Endothelial cell of umbilical vein (primary cell): ENCODE data around the gene DMD. TPM values are rescaled to one million over a fixed set of nuclear protein-coding genes. Genes with fewer than 3 reads are reported as not detected.

Experiments used
- BruUV-seq: library from RNA; stranded (reverse); fragments of 400-500 nt; replicated peaks from 2 replicates; lab custom pipeline; 2021; lab: Mats Ljungman, UMichigan
- CTCF ChIA-PET: fragments of 300-600, 350-600 bp; sonication (Branson Sonifier 250); formaldehyde crosslinking; loops from one replicate; lab custom pipeline; 2021; ENCODE audit warnings: antibody characterized with exemption, inconsistent platforms; lab: Charles Lee
- POLR2A ChIA-PET: fragments of 300-600, 350-600 bp; sonication (Branson Sonifier 250); formaldehyde crosslinking; loops from one replicate; lab custom pipeline; 2021; ENCODE audit warnings: antibody characterized with exemption, inconsistent platforms; lab: Charles Lee
- DNase-seq: peaks from one replicate; pipeline ENCODE4 v3.0.0-alpha.2; 2011; ENCODE audit warnings: low read depth, low spot score
- FAIRE-seq: peaks from 2 replicates; lab custom pipeline; 2011; peaks lifted over from hg19 to GRCh38; lab: Jason Lieb, UNC
- H2AFZ ChIP-seq: 2 replicates; pipeline ENCODE4 v1.6.0; 2012; ENCODE audit warnings: low read depth, low read length, control low read depth, inconsistent platforms
- H3K27ac ChIP-seq: 2 replicates; pipeline ENCODE4 v1.5.1; 2011; ENCODE audit warnings: low read depth, mild to moderate bottlenecking, control low read depth, low read length, moderate library complexity; ENCODE audit not compliant: insufficient read depth
- H3K27me3 ChIP-seq, 2 experiments: 2 replicates each; pipeline versions ENCODE4 v1.6.0 to v1.6.1; 2011; ENCODE audit warnings: low read length in 2 of 2, mixed read lengths in 1 of 2; ENCODE audit not compliant: control insufficient read depth in 2 of 2, insufficient read depth in 2 of 2
- H3K36me3 ChIP-seq, 2 experiments: 2 replicates in 1 of 2; 3 replicates in 1 of 2; pipeline ENCODE4 v1.5.1; 2011; ENCODE audit warnings: low read length in 2 of 2, mild to moderate bottlenecking in 1 of 2, moderate library complexity in 1 of 2; ENCODE audit not compliant: control insufficient read depth in 2 of 2, insufficient read depth in 2 of 2; ENCODE audit errors: extremely low read depth in 1 of 2
- H3K4me1 ChIP-seq: 3 replicates; pipeline ENCODE4 v1.5.1; 2011; ENCODE audit warnings: mild to moderate bottlenecking, low read length; ENCODE audit not compliant: control insufficient read depth, insufficient read depth; ENCODE audit errors: extremely low read depth
- H3K4me2 ChIP-seq: 2 replicates; pipeline ENCODE4 v1.6.1; 2011; ENCODE audit warnings: low read length, control low read depth, mixed read lengths; ENCODE audit not compliant: insufficient read depth
- H3K4me3 ChIP-seq, 3 experiments: fragments of 200-600 bp in 1 of 3; sonication (generic), shearing (Covaris generic) in 1 of 3; replicated peaks in 1 of 3; 2 replicates each; pipeline ENCODE4 v1.5.1; 2011 to 2016; ENCODE audit warnings: control low read depth in 3 of 3, low read length in 3 of 3, mild to moderate bottlenecking in 2 of 3, inconsistent platforms in 1 of 3, low read depth in 1 of 3, moderate library complexity in 1 of 3; ENCODE audit not compliant: insufficient read depth in 1 of 3
- H3K79me2 ChIP-seq: 2 replicates; pipeline ENCODE4 v1.6.0; 2012; ENCODE audit warnings: low read length, inconsistent platforms; ENCODE audit not compliant: control insufficient read depth, insufficient read depth
- H3K9ac ChIP-seq: replicated peaks from 2 replicates; pipeline ENCODE3; 2011; ENCODE audit warnings: low read length, control low read depth; ENCODE audit not compliant: insufficient read depth; ENCODE audit errors: extremely low read depth
- H3K9me1 ChIP-seq: replicated peaks from 3 replicates; pipeline ENCODE4 v1.6.0; 2011; ENCODE audit warnings: mild to moderate bottlenecking, low read length; ENCODE audit not compliant: control insufficient read depth, insufficient read depth; ENCODE audit errors: extremely low read depth
- H3K9me3 ChIP-seq: replicated peaks from 2 replicates; pipeline ENCODE4 v1.5.1; 2012; ENCODE audit warnings: low read length, inconsistent platforms; ENCODE audit not compliant: control insufficient read depth, insufficient read depth
- H4K20me1 ChIP-seq: replicated peaks from 2 replicates; pipeline ENCODE3; 2011; ENCODE audit warnings: mild to moderate bottlenecking, low read length; ENCODE audit not compliant: control insufficient read depth, insufficient read depth; ENCODE audit errors: extremely low read depth
- EZH2 ChIP-seq: IDR thresholded peaks from 2 replicates; pipeline ENCODE4 v1.6.1; 2012; ENCODE audit warnings: borderline replicate concordance, low read depth, mild to moderate bottlenecking, moderate library complexity, low read length, inconsistent platforms; ENCODE audit not compliant: severe bottlenecking
- FOS ChIP-seq: IDR thresholded peaks from 2 replicates; pipeline ENCODE4 v1.6.1; 2011; ENCODE audit warnings: mild to moderate bottlenecking, low read length, moderate library complexity, borderline replicate concordance; ENCODE audit not compliant: insufficient read depth
- GATA2 ChIP-seq: IDR thresholded peaks from 2 replicates; pipeline ENCODE4 v1.7.0; 2011; ENCODE audit warnings: low read depth, mild to moderate bottlenecking, moderate library complexity, mixed read lengths, low read length; ENCODE audit not compliant: insufficient read length, insufficient read depth
- JUN ChIP-seq: IDR thresholded peaks from 2 replicates; pipeline ENCODE4 v1.6.1; 2011; ENCODE audit warnings: borderline replicate concordance, low read depth; ENCODE audit not compliant: insufficient read length, insufficient read depth
- MYC ChIP-seq: IDR thresholded peaks from one replicate; pipeline ENCODE4 v1.6.1; 2011; ENCODE audit warnings: mild to moderate bottlenecking, low read depth, low read length
- POLR2A ChIP-seq: IDR thresholded peaks from 2 replicates; pipeline ENCODE4 v1.6.1; 2012; ENCODE audit warnings: low read depth, mild to moderate bottlenecking, control low read depth, low read length
- POLR2AphosphoS5 ChIP-seq: IDR thresholded peaks from 2 replicates; pipeline ENCODE4 v1.6.1; 2012; ENCODE audit warnings: low read depth, mild to moderate bottlenecking, control low read depth, low read length, moderate library complexity; ENCODE audit not compliant: insufficient read depth
- dilution Hi-C: fragments of 300-500 bp; cut with MboI; formaldehyde crosslinking; loops from one replicate; pipeline ENCODE4 v1.15.0; 2019; ENCODE audit warnings: low sequenced_read_pairs; ENCODE audit not compliant: extremely low pct_ligation_motif_present
- intact Hi-C: fragments of 100-400 bp; cut with micrococcal nuclease; formaldehyde crosslinking; loops from one replicate; pipeline ENCODE4 v1.10.0; 2022
- polyA plus RNA-seq, 4 experiments: library from polyadenylated mRNA; depleted of rRNA in 3 of 4; stranded (reverse) in 3 of 4; unstranded in 1 of 4; fragments of >200 nt; gene quantifications; 2 replicates each; pipeline versions ENCODE4 v1.2.1 to v1.2.3, GENCODE V29; 2011 to 2012; ENCODE audit warnings: missing spikeins in 1 of 4
- total RNA-seq: library from RNA; stranded (reverse); gene quantifications from 2 replicates; pipeline ENCODE4 v1.2.3, GENCODE V29; 2021
- TF ChIP-seq, protein P1 (sequence below): IDR thresholded peaks from 2 replicates; pipeline ENCODE4 v1.6.1; 2011; ENCODE audit not compliant: insufficient read depth, insufficient read length
- TF ChIP-seq, protein P2 (sequence below), 2 donors: IDR thresholded peaks; 1 replicate in 1 of 2; 2 replicates in 1 of 2; pipeline ENCODE4 v1.5.1; 2011; ENCODE audit warnings: low read length in 2 of 2, mild to moderate bottlenecking in 2 of 2, moderate library complexity in 2 of 2, control low read depth in 1 of 2, inconsistent platforms in 1 of 2, low read depth in 1 of 2; ENCODE audit not compliant: insufficient read depth in 1 of 2; ENCODE audit errors: extremely low read depth in 1 of 2

DMD gene
- total and polyA plus RNA-seq, 2 donors (not counting 3 experiments of a cell fraction or from before 2014, with no cell fraction given), result 7.3 to 9.0 TPM

DNA sequence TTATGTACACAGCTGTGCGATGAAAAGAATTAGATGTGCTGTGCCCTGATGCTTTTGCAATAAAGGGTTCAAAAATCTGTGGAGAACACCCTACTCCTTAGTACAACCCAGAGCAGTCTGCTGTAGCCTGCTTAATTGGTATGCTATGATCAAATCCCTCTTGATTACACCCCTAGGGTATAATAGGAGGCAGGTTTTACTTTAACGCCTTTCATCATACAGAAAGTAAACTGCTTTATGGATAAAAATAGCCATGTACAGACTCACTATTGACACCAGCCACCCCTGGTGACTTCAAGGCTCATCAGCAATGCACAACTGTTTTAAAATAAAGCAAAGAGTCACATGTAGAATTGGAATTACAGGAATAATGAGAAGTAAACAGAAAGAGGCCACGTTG lies 315.3 kb downstream of the DMD start:
- H3K4me3 ChIP-seq, result no peak overlapping the region
- H3K4me2 ChIP-seq, result no peak overlapping the region
- BruUV-seq, result no TSS peak
- no peaks in the 10 kb centered on the region for H3K9me3 ChIP-seq
- H3K27ac ChIP-seq, result no peak overlapping the region
- no peaks in the 10 kb centered on the region for H3K4me1 ChIP-seq
- no peaks in the 10 kb centered on the region for H3K79me2 ChIP-seq
- dilution Hi-C loops, result no loop called here
- intact Hi-C loops, result no loop called here
- no peaks in the 10 kb centered on the region for H3K9me1 ChIP-seq
- DNase-seq, result no peak
- POLR2A ChIA-PET, result no interaction called here
- H4K20me1 ChIP-seq, result no peaks in the 10 kb centered on the region
- no peak for TF ChIP-seq GATA2
- TF ChIP-seq, protein P1, sequence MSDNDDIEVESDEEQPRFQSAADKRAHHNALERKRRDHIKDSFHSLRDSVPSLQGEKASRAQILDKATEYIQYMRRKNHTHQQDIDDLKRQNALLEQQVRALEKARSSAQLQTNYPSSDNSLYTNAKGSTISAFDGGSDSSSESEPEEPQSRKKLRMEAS, result no peak
- TF ChIP-seq EZH2, result no peak
- TF ChIP-seq POLR2AphosphoS5, result no peak
- TF ChIP-seq FOS, result no peak
- no peak for TF ChIP-seq MYC
- no peak for TF ChIP-seq JUN
- no peak for TF ChIP-seq POLR2A
- TF ChIP-seq, protein P2, sequence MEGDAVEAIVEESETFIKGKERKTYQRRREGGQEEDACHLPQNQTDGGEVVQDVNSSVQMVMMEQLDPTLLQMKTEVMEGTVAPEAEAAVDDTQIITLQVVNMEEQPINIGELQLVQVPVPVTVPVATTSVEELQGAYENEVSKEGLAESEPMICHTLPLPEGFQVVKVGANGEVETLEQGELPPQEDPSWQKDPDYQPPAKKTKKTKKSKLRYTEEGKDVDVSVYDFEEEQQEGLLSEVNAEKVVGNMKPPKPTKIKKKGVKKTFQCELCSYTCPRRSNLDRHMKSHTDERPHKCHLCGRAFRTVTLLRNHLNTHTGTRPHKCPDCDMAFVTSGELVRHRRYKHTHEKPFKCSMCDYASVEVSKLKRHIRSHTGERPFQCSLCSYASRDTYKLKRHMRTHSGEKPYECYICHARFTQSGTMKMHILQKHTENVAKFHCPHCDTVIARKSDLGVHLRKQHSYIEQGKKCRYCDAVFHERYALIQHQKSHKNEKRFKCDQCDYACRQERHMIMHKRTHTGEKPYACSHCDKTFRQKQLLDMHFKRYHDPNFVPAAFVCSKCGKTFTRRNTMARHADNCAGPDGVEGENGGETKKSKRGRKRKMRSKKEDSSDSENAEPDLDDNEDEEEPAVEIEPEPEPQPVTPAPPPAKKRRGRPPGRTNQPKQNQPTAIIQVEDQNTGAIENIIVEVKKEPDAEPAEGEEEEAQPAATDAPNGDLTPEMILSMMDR (IDR thresholded peaks at IDR 0.05; ENCODE audit: extremely low read depth in 1 of 2, insufficient read depth in 1 of 2, low read depth in 1 of 2, low read length in 2 of 2), result no peak
- H3K9ac ChIP-seq, result no peak overlapping the region
- H3K27me3 ChIP-seq, result no peaks in the 10 kb centered on the region
- H2AFZ ChIP-seq, result no peak overlapping the region
- no peak for FAIRE-seq
- CTCF ChIA-PET, result no interaction called here
- H3K36me3 ChIP-seq, result no peaks in the 10 kb centered on the region
